GM19043 (cell line): Measurements from ENCODE around the gene FBXL16.
A peak's percentile ranks its signal among the peaks of the same experiment; 100 is the strongest.
"Not testable (repeated sequence)": the region's sequence is repeated elsewhere in the genome, so short reads cannot be mapped to it uniquely, and the experiment has no call there.

Experiments
- ATAC-seq: cut with Tn5 transposase; IDR thresholded peaks from one replicate; pipeline ENCODE4 v1.9.1; 2021; ENCODE audit warnings: low read depth; ENCODE audit not compliant: unreplicated experiment

FBXL16 gene

GRCh38 chr16:724188-725040 lies 18.8 kb upstream of the FBXL16 start:
- no peak for ATAC-seq

- no peak for ATAC-seq
These were observed 18.1 kb upstream of the FBXL16 start for GRCh38 chr16:723695-724094.

- ATAC-seq = no peak
These were observed 17.4 kb upstream of the FBXL16 start for GRCh38 chr16:722835-723633.

- no peak for ATAC-seq
These were observed 16.4 kb upstream of the FBXL16 start for GRCh38 chr16:721765-722540.

GRCh38 chr16:720990-721764 lies 15.6 kb upstream of the FBXL16 start, which contains the start of gene ANTKMT:
ANTKMT (plus strand) TSS chr16:721146; CDS start chr16:721275, 129 bp downstream.
- ATAC-seq = no peak

GRCh38 chr16:720447-720989 lies 14.9 kb upstream of the FBXL16 start:
- no peak for ATAC-seq

GRCh38 chr16:719815-720446 lies 14.3 kb upstream of the FBXL16 start:
- ATAC-seq = no peak

- no peak for ATAC-seq
These were observed 13.3 kb upstream of the FBXL16 start for GRCh38 chr16:718922-719321.

GRCh38 chr16:718389-718788 lies 12.8 kb upstream of the FBXL16 start:
- no peak for ATAC-seq

GRCh38 chr16:717450-718245 lies 12.0 kb upstream of the FBXL16 start:
- no peak for ATAC-seq

- no peak for ATAC-seq
These were observed 11.2 kb upstream of the FBXL16 start for GRCh38 chr16:716768-717325.

- ATAC-seq = no peak
These were observed 10.6 kb upstream of the FBXL16 start for GRCh38 chr16:716200-716568.

- ATAC-seq = no peak
These were observed 10.0 kb upstream of the FBXL16 start for GRCh38 chr16:715477-716199.

- ATAC-seq = peak; percentile 60
These were observed 9.2 kb upstream of the FBXL16 start, which contains the start of gene METRN for GRCh38 chr16:714558-715476. METRN (plus strand) TSS chr16:715118; CDS start chr16:715290, 172 bp downstream.

- ATAC-seq = no peak
These were observed 8.5 kb upstream of the FBXL16 start for GRCh38 chr16:714079-714478.

- ATAC-seq = not testable (repeated sequence)
These were observed 7.2 kb upstream of the FBXL16 start for GRCh38 chr16:712740-713250.
